ENCODE results near the gene TOP1. TPM values are rescaled to one million over a fixed set of nuclear protein-coding genes. Genes with fewer than 3 reads are reported as not detected.

Gene TOP1
- total and polyA plus RNA-seq, 9 of the 15 experiments (the other 6 are each of a cell fraction or from before 2014, with no cell fraction given): 26.4 to 127 (median 39.6) TPM

GRCh38 chr20:41142245-41142644 is 113.6 kb downstream of the TOP1 start:
- TF ChIP-seq DLX4 (CRISPR knock-in tag; IDR thresholded peaks at IDR 0.05) (no peak), ZFP36 (IDR thresholded peaks at IDR 0.05; ENCODE audit: low read depth, low read length, partially characterized antibody) (peak; percentile 26), BACH1 (tag; IDR thresholded peaks at IDR 0.05) (no peak), ZNF263 (CRISPR knock-in tag; IDR thresholded peaks at IDR 0.05; ENCODE audit: borderline replicate concordance) (no peak), ZKSCAN1 (IDR thresholded peaks at IDR 0.05; ENCODE audit: low read depth, low read length) (no peak), MTA1 (IDR thresholded peaks at IDR 0.05; ENCODE audit: borderline replicate concordance) (no peak), ZBTB12 (CRISPR knock-in tag; IDR thresholded peaks at IDR 0.05) (no peak)
- Histone ChIP-seq H2AFZ (ENCODE audit: low read depth, low read length) (no peak overlapping the region), H3K4me1 (replicated peaks in 1 of 2; ENCODE audit: control insufficient read depth in 2 of 2, insufficient read depth in 2 of 2, low read length in 2 of 2) (peaks cover 32 to 35% of the 10 kb centered on the region in 2 experiments), H3K79me2 (ENCODE audit: control insufficient read depth, insufficient read depth, low read length) (peaks cover 92% of the 10 kb centered on the region), H3K36me3 (ENCODE audit: control insufficient read depth, insufficient read depth, low read length) (peaks cover 19% of the 10 kb centered on the region; the same call in 2 of the 3 replicates), H3K27ac (ENCODE audit: extremely low read depth, low read depth, low read length) (no peak overlapping the region), H3K4me3 (no peak overlapping the region), H3K9ac (ENCODE audit: insufficient read depth in 1 of 2, low read depth in 2 of 2, low read length in 2 of 2) (peak overlapping the region in 1 of 2 experiments; percentile 84; a peak in 2 of 4 replicates), H3K9me3 (replicated peaks; ENCODE audit: control insufficient read depth, insufficient read depth, low read depth, low read length) (no peaks in the 10 kb centered on the region), H4K20me1 (replicated peaks; ENCODE audit: control insufficient read depth, insufficient read depth, low read length) (peaks cover 22% of the 10 kb centered on the region), H3K9me1 (ENCODE audit: control insufficient read depth, insufficient read depth, low read length) (peaks cover 4% of the 10 kb centered on the region), H3K27me3 (ENCODE audit: control insufficient read depth in 2 of 2, insufficient read depth in 2 of 2, low read length in 2 of 2) (no peaks in the 10 kb centered on the region), H3K4me2 (ENCODE audit: insufficient read depth, low read length) (no peak overlapping the region)
- FAIRE-seq (no peak), DNase-seq (ENCODE audit: extremely low read depth in 1 of 4, low spot score in 3 of 4) (no peak), ATAC-seq (no peak)
- ChIA-PET POLR2A (interaction anchor here (0.5 to 1.8 kb wide), 3 partner anchors 8 to 176 kb away, joined by 3 to 5 read pairs (median 4); no protein-coding TSS in a partner anchor), CTCF (ENCODE audit: low intra/inter-chr PET ratio) (no interaction called here)
- WGBS (ENCODE audit: insufficient coverage, low coverage, missing lambda C conversion rate): 79% methylated on average over 4 of the region's 4 CpGs
- BruUV-seq (replicated peaks): no TSS peak
- intact Hi-C loops (cut with micrococcal nuclease) (no loop called here), in situ Hi-C loops (cut with MboI) (no loop called here)
